ENCODE data around the gene TBX4. TPM values are rescaled to one million over a fixed set of nuclear protein-coding genes. Genes with fewer than 3 reads are reported as not detected.

TBX4 gene
- total and polyA plus RNA-seq, 2 of the 13 experiments (the other 11 are each of a cell fraction or from before 2014, with no cell fraction given), result 0.11 to 1.1 TPM

- TF ChIP-seq NRL (CRISPR knock-in tag; IDR thresholded peaks at IDR 0.05; ENCODE audit: borderline replicate concordance) (peak; percentile 16; the same call in 1 of the 2 replicates), TRIM24 (CRISPR knock-in tag; IDR thresholded peaks at IDR 0.05) (no peak), ZBTB46 (CRISPR knock-in tag; IDR thresholded peaks at IDR 0.05; ENCODE audit: borderline replicate concordance) (0 out of 2 replicates have a peak, but pooled peaks have one; percentile 72)
Measured at GRCh38 chr17:61462719-61463315, 10.6 kb downstream of the TBX4 start (continued).

GRCh38 chr17:61463316-61464129 is 11.3 kb downstream of the TBX4 start:
- Histone ChIP-seq H3K36me3 (replicated peaks in 1 of 2; ENCODE audit: control insufficient read depth in 1 of 2, insufficient read depth in 2 of 2, low read length in 2 of 2) (no peaks in the 10 kb centered on the region), H3K27me3 (ENCODE audit: control insufficient read depth in 1 of 2, insufficient read depth in 2 of 2, low read length in 2 of 2) (no peaks in the 10 kb centered on the region), H3K4me2 (ENCODE audit: low read depth, low read length) (no peak overlapping the region), H3K79me2 (ENCODE audit: insufficient read depth, low read length) (no peaks in the 10 kb centered on the region), H3K4me1 (ENCODE audit: insufficient read depth, low read length) (peaks cover 75% of the 10 kb centered on the region), H3K9ac (ENCODE audit: insufficient read depth, low read depth, low read length) (no peak overlapping the region), H3K27ac (ENCODE audit: extremely low read length, insufficient read depth, low read length) (no peak overlapping the region), H3K9me3 (ENCODE audit: low read length) (no peaks in the 10 kb centered on the region), H4K20me1 (ENCODE audit: insufficient read depth, low read length) (no peaks in the 10 kb centered on the region), H3K4me3 (replicated peaks in 1 of 3; ENCODE audit: insufficient read depth in 1 of 3, low read depth in 2 of 3, low read length in 3 of 3) (no peak overlapping the region), H2AFZ (ENCODE audit: low read length) (no peak overlapping the region)
- CTCF ChIA-PET (ENCODE audit: low intra/inter-chr PET ratio, low total read pairs), result no interaction called here
- in situ Hi-C loops (cut with HindIII; ENCODE audit: extremely low pct_ligation_motif_present, low pct_unique_long_range_greater_than_20kb) (no loop called here), intact Hi-C loops (cut with micrococcal nuclease; ENCODE audit: unreplicated experiment) (no loop called here)
- FAIRE-seq, result no peak
- no peak for ATAC-seq
- WGBS (ENCODE audit: low lambda C conversion rate), result 95% methylated on average over 11 of the region's 12 CpGs
- DNase-seq (ENCODE audit: low spot score), result no peak
- POLR2A ChIA-PET, result no interaction called here
- BruUV-seq (replicated peaks), result no TSS peak
- TF ChIP-seq CENPBD1 (CRISPR knock-in tag; IDR thresholded peaks at IDR 0.05; ENCODE audit: borderline replicate concordance, low read depth) (no peak), KIAA2018 (CRISPR knock-in tag; IDR thresholded peaks at IDR 0.05; ENCODE audit: borderline replicate concordance) (no peak), AHR (CRISPR knock-in tag; IDR thresholded peaks at IDR 0.05) (0 out of 2 replicates have a peak, but pooled peaks have one; percentile 12), RFX5 (IDR thresholded peaks at IDR 0.05; ENCODE audit: low read depth, low read length) (no peak), KAT8 (CRISPR knock-in tag; IDR thresholded peaks at IDR 0.05) (0 out of 2 replicates have a peak, but pooled peaks have one; percentile 53)

All from HepG2 (cell line).